Tibial artery (tissue), 4 donors: ENCODE data around the gene FAM227B.
"Not testable (repeated sequence)": the region's sequence is repeated elsewhere in the genome, so short reads cannot be mapped to it uniquely, and the experiment has no call there.

Experiments used
- DNase-seq, 2 donors: peaks; one replicate each; pipeline ENCODE4 v3.0.0-alpha.2; 2019
- H3K27ac ChIP-seq, 2 donors: fragments of 200-600 bp; sonication (generic) in 1 of 2; 1 replicate in 1 of 2; 2 replicates in 1 of 2; pipeline ENCODE4 v1.5.1; 2018 to 2019; ENCODE audit warnings: mild to moderate bottlenecking in 1 of 2
- H3K27me3 ChIP-seq, 2 donors: fragments of 200-600 bp; sonication (generic) in 1 of 2; one replicate each; pipeline versions ENCODE4 v1.5.1 to v1.6.0; 2016 to 2019
- H3K36me3 ChIP-seq, 3 donors: fragments of 200-600 bp; sonication (generic) in 2 of 3; one replicate each; pipeline ENCODE4 v1.5.1; 2016 to 2019; ENCODE audit warnings: mild to moderate bottlenecking in 2 of 3
- H3K4me1 ChIP-seq, 4 donors: fragments of 200-600 bp; sonication (generic) in 2 of 4; 1 replicate in 3 of 4; 2 replicates in 1 of 4; pipeline ENCODE4 v1.5.1; 2016 to 2019
- H3K4me3 ChIP-seq, 2 donors: fragments of 200-600 bp; sonication (generic) in 1 of 2; 1 replicate in 1 of 2; 2 replicates in 1 of 2; pipeline ENCODE4 v1.5.1; 2018 to 2019; ENCODE audit warnings: mild to moderate bottlenecking in 2 of 2
- H3K9me3 ChIP-seq, 3 donors: fragments of 200-600 bp; sonication (generic) in 1 of 3; one replicate each; pipeline ENCODE4 v1.5.1; 2016 to 2019
- CTCF ChIP-seq, 2 experiments: fragments of 200-600 bp in 1 of 2; fragments of 450-650 bp in 1 of 2; IDR thresholded peaks; one replicate each; pipeline ENCODE4 v1.5.1; 2017 to 2019; ENCODE audit warnings: antibody characterized with exemption in 2 of 2, mild to moderate bottlenecking in 1 of 2, moderate library complexity in 1 of 2
- intact Hi-C: fragments of 100-400 bp; cut with DNase I; formaldehyde crosslinking; loops from one replicate; pipeline ENCODE4 v1.15.0; 2023; ENCODE audit warnings: low total_unique reads

Gene FAM227B

GRCh38 chr15:49473031-49473430, 147.6 kb downstream of the FAM227B start:
- no peak for DNase-seq
- TF ChIP-seq CTCF (IDR thresholded peaks at IDR 0.05) = no peak
- H3K27me3 ChIP-seq = no peaks in the 10 kb centered on the region
- H3K36me3 ChIP-seq = no peaks in the 10 kb centered on the region
- no peaks in the 10 kb centered on the region for H3K9me3 ChIP-seq
- no peaks in the 10 kb centered on the region for H3K4me1 ChIP-seq
- intact Hi-C loops = no loop called here
- H3K27ac ChIP-seq = no peak overlapping the region
- no peak overlapping the region for H3K4me3 ChIP-seq

GRCh38 chr15:49472338-49472737, 148.3 kb downstream of the FAM227B start:
- no peak for DNase-seq
- no peaks in the 10 kb centered on the region for H3K4me1 ChIP-seq
- intact Hi-C loops = no loop called here
- no peaks in the 10 kb centered on the region for H3K27me3 ChIP-seq
- H3K4me3 ChIP-seq = no peak overlapping the region
- no peaks in the 10 kb centered on the region for H3K36me3 ChIP-seq
- no peak for TF ChIP-seq CTCF (IDR thresholded peaks at IDR 0.05)
- H3K27ac ChIP-seq = no peak overlapping the region
- H3K9me3 ChIP-seq = no peaks in the 10 kb centered on the region

GRCh38 chr15:49471733-49472132, 148.9 kb downstream of the FAM227B start:
- TF ChIP-seq CTCF (IDR thresholded peaks at IDR 0.05) = no peak
- no peaks in the 10 kb centered on the region for H3K4me1 ChIP-seq
- no peak overlapping the region for H3K27ac ChIP-seq
- intact Hi-C loops = no loop called here
- no peak overlapping the region for H3K4me3 ChIP-seq
- DNase-seq = no peak
- no peaks in the 10 kb centered on the region for H3K36me3 ChIP-seq
- H3K27me3 ChIP-seq = no peaks in the 10 kb centered on the region
- H3K9me3 ChIP-seq = no peaks in the 10 kb centered on the region

- intact Hi-C loops, H3K36me3 ChIP-seq, H3K4me1 ChIP-seq, H3K27me3 ChIP-seq, DNase-seq, H3K4me3 ChIP-seq, H3K27ac ChIP-seq, H3K9me3 ChIP-seq: not testable (repeated sequence)
Measured at GRCh38 chr15:49471248-49471647, 149.4 kb downstream of the FAM227B start.

- DNase-seq = no peak
- Histone ChIP-seq H3K4me1 (no peaks in the 10 kb centered on the region), H3K27me3 (no peaks in the 10 kb centered on the region), H3K4me3 (no peak overlapping the region), H3K36me3 (no peaks in the 10 kb centered on the region), H3K27ac (no peak overlapping the region), H3K9me3 (no peaks in the 10 kb centered on the region)
- intact Hi-C loops = no loop called here
- no peak for TF ChIP-seq CTCF (IDR thresholded peaks at IDR 0.05)
Measured at GRCh38 chr15:49468481-49468839, 152.2 kb downstream of the FAM227B start.

GRCh38 chr15:49467746-49468480, 152.7 kb downstream of the FAM227B start:
- Histone ChIP-seq H3K4me1 (no peaks in the 10 kb centered on the region), H3K27me3 (no peaks in the 10 kb centered on the region), H3K4me3 (no peak overlapping the region), H3K9me3 (no peaks in the 10 kb centered on the region), H3K27ac (no peak overlapping the region), H3K36me3 (no peaks in the 10 kb centered on the region)
- no peak for DNase-seq
- intact Hi-C loops = no loop called here
- no peak for TF ChIP-seq CTCF (IDR thresholded peaks at IDR 0.05)
